NCI-H460 (cell line): ENCODE results near the gene NPPA. TPM values are rescaled to one million over a fixed set of nuclear protein-coding genes. Genes with fewer than 3 reads are reported as not detected.
"Not testable (repeated sequence)": the region's sequence is repeated elsewhere in the genome, so short reads cannot be mapped to it uniquely, and the experiment has no call there.

Source experiments
- DNase-seq: peaks from one replicate; pipeline ENCODE4 v3.0.0-alpha.2; 2016; ENCODE audit warnings: low read depth; ENCODE audit errors: extremely low read depth
- total RNA-seq: library from RNA; depleted of rRNA; stranded (reverse); fragments of >200 nt; shearing (Covaris generic); gene quantifications from 2 replicates; pipeline ENCODE4 v1.2.3, GENCODE V29; 2014

The NPPA gene
- total RNA-seq, 1 experiment from 2014 or later: not detected

DNA sequence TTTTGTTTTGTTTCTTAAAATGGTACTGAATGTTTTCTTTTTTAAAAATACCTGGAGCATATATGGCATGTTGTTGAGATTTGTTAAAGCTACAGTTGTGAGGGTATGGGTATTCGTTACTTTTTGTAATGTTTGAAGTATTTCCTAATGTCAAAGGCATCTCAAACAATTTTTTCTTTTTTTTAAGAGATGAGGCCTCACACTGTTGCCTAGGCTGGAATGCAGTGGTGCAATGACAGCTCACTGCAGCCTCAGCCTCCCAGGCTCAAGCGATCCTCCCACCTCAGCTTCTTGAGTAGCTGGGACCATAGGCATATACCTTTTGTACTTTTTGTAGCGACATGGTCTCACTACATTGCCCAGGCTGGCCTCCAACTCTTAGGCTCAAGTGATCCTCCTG lies 25.5 kb downstream of the NPPA start:
- DNase-seq: no peak

DNA sequence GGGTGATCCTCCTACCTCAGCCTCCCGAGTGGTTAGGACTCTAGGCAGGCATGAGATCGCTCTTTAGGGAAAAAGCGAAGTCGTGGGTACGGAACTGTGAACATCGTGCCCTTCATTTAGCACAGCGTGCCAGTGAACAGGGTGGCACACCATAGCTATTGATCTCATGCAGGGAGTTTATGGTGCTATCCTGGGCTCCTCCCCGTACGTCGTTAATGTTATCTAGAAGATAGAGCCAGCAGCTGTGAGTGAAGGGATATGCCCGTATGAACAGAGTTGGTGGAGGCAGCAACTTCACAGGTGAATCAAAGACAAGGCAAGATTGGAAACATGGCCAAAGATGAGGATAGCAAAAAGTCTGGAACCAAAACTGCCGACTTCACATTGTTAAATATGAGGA lies 30.4 kb downstream of the NPPA start:
- no peak for DNase-seq

DNA sequence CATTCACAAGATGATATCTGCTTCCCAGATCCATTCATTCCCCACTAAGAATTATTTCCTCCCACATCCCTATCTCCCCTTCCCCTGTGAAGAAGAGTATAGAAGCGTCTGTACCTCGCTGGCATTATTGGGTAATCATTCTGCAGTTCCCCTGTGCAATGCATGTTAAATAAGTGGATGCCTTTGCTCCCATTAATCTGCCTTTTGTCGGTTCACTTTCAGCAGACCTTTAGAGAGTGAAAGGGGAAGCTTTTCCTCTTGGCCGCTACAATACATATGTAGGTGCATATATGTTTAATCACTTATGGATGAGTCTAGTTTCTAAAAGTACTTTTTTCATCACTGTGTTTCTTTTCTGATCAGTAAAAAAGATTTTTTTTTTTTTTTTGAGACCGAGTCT lies 34.6 kb downstream of the NPPA start:
- no peak for DNase-seq

DNA sequence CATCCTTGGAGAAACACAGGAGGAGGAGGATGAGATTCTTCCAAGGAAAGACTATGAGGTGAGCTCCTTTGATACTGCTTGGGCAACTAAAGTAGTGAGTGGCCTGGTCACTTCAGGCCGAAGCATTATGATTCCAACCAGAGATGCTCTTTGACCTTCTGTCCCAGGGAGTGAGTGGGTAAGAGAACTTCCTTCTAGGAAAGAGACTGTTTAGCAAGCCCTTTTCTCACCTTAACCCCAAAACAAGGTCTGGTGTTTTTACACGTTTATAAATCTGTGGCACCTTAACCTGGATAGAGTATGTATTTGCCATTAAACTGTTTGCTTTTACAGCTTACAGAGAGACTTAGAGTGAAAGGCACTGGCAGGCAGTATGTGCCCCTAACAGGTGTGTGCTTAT lies 40.5 kb downstream of the NPPA start:
- DNase-seq: no peak

DNA sequence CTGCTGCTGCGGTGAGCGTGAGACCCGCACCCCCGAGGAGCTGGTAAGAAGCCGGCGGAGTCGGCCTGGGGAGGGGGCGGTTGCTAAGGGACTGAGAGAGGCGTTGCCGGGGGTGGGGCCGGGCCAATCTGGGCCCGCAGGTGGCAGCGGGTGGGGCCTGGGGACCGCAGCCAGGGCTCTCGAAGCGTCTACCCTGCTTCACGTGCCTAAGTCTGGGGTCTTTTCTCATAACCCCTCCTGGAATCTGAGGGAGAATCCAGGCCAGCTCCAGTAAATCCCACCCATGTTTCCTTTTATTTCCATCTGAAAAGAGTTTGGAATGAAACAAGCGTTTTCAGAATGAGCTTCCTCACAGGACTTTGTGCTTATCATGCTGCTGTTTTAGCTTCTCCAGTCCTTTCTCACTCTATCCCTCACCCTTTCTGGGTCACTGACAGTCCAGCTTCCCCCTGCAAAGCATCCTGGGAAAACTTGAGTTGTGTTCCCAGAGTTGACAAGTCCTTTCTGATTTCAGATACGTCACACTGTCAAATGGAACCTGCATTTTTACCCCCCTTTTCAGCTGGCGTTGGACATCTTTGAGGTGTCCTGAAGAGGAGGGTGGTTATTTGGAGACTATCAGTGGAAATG lies 41.2 kb downstream of the NPPA start:
- no peak for DNase-seq

DNA sequence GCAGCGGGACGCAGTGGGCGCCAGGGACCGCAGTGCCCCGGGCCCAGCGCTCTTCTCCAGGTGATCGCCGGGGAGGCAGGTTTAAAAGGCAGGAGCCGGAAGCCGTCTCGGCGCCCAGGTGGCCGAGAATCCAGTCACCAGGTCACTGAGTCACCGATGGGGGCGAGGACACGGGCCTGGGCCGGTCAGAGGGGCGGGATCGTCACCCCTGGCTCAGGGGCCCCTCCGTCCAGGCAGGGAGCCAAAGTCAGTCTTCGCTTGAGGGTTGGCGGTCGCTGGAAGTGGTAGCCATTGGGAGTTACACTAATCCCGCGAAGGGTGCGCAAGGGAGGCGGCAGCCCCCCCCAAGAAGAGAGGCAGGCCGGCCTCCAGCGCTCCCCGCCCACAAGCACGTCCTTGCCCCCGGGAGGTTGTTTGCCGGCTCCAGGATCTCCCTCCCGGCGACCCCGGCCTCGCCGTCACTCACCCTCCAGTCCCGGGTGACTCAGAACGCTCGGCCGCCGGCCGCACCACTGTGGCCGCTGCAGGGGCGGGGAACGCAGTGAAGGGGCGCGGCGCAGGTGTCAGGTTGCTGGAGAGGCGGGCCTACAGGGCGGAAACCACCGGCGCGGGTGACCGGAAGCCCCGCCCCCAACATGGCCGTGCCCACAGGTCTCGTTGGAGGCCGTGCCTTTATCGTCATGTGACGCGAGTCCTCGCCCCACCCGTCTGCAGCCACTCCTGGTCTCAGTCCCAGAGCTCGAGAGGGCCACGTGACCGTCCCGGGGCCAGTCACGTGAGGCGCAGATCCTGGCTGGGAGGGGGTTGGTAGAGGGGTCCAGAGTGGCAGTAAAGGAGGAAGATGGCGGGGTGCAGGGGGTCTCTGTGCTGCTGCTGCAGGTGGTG lies 41.9 kb downstream of the NPPA start, which contains the start of the genes CLCN6 and MTHFR:
Gene CLCN6 (plus strand): TSS at position 770 of the 885 bp plus-strand sequence. CDS start 72 bp downstream, at position 842.
Gene MTHFR (minus strand): TSS at position 543 of the 885 bp plus-strand sequence. CDS start 2,848 bp downstream, outside the sequence.
- peak; percentile 97 for DNase-seq

DNA sequence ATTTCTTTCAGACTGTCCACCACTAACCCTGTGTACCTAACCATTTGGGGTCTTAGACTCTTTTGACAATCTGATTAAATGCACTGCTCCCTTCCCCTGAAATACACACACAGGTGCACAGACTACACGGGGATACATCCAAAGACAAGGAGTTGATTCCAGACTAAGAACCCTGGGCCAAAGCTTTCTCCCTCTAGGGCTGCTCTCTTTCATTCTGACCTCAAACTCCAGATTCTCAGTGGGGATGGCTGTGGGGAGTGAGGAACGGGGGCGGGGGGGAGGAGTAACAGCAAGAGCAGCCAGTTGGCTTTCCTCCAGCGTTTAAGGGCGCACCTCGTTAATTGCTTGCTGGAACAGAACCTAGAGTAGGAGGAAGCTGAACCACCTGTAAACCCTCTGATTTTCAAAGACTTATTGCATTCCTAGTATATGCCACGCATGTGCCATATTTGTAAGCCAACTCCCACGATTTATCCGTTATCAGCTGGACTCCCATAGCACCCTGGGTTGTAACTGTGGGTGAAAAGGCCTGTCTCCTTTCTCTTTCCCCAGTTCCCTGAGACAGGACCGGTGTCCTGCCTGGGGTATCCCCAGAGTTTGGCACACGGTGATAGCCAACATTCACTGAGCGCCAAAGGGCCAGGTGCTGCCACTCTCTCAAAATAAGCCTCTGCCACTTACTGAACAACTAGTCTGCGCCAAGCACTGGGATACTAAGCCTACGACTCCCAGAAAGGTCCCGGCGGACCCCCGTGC lies 42.7 kb downstream of the NPPA start:
- no peak for DNase-seq

DNA sequence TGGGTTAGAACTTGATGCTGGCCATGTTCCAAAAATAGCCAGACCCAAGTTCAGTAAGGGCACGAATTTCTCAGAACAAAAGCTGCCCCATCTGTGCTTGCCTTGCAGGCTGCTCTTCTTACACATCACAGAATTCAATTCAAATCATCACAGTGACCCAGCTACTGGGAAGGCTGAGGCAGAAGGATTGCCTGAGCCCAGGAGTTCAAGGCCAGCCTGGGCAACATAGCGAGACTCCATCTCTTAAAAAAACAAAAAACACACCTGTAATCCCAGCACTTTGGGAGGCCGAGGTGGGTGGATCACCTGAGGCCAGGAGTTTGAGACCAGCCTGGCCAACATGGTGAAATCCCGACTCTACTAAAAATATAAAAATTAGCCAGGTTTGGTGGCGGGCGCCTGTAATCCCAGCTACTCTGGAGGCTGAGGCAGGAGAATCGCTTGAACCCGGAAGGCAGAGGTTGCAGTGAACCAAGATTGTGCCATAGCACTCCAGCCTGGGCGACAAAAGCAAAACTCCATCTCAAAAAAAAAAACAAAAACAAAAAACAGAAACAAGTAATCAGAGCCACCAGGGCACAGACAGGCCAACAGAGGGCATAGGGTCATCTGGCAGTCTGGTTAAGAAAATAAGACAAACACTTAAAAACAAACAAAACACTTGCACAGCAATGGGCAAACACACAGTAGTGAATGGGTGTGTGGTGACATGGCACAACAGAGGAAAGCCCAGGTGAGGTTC lies 43.5 kb downstream of the NPPA start:
- DNase-seq: not testable (repeated sequence)

DNA sequence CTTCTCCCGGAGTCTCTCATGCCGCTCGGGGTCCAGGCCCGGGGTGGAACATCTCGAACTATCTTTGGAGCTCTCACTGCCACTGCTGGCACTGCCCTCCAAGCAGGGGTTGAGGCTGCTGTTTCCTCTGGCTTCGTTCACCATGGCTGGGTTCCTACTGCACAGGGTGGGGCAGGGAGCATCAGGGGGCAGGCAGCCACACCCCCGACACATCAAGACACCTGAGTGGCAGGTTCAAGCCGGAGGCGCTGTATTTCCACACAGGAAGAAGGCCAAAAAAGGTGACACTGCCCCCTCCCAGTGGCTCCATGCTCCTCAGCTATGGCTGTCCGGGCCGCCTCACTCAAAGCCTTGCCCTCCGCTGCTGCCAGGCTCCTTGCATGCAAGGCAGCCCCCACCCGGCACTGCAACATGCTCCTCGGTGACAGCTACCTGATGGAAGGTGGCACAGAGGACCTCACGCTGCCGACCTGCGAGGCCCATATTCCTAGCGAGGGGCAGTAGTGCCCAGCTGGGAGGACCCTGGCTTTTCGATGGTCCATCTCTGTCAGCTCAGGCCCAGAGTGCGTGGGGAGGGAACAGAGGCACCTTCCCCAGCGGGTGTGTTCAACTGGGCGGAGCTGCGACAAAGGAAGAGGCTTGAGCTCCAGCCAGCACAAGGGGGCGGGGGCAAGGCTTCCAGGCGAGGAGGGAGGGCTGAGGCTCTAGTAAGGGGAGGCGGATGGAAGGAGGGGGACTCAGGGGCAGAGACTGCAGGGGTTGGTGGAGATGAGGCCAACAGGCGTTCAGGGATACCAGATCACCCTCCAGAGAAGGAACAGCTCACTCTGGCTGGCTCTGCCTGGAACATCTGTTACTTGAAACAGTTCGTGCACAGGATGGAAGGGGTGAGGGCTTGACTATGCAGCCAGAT lies 44.4 kb downstream of the NPPA start:
- DNase-seq: peak; percentile 40

DNA sequence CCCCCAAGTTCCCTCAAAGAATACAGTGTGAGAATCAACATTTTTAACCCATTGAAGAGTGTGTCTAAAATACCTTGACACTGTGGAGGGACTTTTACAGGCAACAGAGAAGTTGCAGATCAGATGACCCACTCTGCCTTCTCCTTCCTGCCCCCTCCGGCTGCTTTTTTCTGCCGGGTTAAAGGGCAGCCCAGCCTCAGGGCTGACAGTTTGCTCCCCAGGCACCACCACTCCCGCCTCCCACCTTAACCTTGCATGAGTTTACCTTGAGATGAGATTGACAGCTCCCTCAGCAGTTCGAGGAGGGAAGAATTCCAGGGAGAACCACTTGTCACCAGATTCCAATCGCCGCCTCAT lies 45.0 kb downstream of the NPPA start:
- no peak for DNase-seq

DNA sequence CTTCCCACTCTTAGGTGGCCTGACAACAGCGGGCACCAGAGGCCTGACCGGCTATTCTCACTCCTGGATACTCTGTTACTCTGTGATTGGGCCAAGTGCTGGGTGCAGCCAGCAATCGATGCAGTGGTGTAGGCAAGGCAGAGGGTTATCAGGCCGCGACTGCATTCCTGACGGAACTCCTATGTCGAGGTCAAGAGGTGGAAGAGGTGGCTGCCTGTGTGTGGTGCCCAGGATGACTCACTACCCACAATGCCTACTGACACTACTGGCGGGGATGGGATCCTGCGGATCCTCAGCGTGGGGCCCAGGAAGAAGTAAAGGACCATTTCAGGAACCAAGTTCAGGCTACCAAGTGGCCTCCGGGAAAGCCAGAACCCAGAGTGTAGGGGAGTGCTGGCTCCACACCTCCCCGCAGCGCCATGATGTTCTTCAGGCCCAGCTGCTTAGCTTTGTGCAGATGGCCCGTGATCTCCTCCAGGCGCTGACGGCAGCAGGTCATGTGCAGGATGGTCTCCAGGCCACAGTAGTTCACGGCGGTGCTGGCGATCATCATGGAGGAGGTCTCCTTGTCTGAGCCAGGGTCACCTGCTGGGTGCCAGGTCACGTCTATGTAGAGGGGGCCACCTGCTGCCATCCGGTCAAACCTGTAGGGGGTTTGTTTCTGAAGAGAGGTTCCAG lies 46.7 kb downstream of the NPPA start:
- no peak for DNase-seq

DNA sequence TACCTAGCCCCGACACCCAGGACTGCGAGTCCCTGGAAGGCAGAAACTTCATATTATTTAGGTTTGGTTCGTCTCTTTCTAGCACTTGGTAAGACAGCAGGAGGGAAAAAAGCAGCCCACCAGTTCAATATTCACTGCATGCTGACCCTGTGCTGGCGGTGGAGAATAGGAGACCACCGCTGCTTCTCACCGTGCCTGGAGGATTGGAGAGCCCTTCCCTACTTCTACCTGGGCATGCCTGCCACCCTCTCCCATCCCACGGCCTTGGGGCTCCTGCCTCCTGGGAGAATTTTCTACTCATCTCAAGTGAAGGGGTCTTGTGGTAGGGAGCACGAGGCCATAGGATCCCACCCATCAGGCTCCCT lies 47.2 kb downstream of the NPPA start:
- no peak for DNase-seq

DNA sequence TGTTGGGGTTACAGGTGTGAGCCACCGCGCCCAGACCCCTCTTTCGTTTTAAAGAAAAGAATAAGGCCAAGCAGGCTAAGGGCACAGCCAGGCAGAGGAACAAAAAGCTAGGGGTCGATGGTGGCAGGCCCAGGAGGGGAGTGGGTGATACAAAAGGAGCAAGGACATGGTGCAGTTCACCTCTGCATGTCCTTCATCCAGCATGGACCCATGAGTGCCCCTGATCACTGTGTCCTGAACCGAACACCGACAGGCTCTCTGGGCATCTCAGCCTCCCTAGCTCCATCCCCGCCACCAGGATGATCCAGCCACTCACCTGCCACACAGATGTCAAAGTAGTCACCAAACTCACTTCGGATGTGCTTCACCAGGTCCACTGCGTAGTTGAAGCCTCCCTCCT lies 47.7 kb downstream of the NPPA start:
- DNase-seq: no peak

DNA sequence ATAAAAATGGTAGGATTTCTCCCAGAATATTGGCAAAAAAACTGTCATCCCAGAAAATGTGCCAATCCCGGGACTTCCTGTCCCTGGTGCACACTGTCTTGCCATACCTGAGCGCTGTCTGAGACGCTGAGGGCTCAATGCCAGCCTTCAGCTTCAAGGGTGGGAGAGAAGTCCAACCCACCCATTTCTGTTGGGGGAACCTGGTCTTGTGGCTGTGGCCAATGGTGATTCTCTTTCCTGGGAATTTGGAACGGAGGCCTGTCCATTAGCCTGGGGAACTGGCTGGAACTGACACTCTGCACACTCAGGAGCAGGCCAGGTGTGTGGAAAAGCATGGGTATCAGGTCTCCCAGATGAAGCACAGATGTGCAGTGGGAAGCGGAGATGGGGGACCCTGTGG lies 48.5 kb downstream of the NPPA start:
- no peak for DNase-seq

DNA sequence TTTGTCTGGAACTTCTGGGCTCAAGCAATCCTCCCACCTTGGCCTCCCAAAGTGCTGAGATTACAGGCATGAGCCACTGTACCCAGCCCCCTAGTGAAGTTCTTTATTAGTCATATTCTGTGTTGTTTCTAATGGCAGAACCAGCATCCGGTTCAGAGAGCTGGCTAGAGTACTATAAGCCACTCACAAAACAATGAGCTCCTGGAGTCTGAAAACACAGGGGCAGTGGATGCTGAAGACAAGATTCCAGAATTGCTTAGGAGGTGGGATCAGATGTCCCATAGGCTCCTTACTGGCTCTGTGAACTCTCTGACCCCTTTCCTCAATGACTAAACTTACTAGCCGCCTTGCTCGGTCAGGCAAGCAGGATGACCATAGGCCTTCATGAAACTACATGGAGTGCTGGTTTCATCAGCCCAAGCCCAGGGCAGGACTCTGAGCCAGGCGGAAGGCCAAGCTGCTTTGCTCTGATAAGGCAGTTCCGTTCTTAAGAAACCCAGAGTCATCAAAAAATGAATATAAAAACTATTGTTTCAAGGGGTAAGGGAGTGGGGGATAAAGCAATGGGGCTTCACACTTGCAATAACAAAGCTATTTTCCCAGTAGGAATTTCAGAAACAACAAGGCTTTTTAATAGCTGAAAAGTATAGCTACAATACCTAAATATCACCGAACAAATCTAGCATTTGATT lies 49.9 kb downstream of the NPPA start:
- DNase-seq: no peak

DNA sequence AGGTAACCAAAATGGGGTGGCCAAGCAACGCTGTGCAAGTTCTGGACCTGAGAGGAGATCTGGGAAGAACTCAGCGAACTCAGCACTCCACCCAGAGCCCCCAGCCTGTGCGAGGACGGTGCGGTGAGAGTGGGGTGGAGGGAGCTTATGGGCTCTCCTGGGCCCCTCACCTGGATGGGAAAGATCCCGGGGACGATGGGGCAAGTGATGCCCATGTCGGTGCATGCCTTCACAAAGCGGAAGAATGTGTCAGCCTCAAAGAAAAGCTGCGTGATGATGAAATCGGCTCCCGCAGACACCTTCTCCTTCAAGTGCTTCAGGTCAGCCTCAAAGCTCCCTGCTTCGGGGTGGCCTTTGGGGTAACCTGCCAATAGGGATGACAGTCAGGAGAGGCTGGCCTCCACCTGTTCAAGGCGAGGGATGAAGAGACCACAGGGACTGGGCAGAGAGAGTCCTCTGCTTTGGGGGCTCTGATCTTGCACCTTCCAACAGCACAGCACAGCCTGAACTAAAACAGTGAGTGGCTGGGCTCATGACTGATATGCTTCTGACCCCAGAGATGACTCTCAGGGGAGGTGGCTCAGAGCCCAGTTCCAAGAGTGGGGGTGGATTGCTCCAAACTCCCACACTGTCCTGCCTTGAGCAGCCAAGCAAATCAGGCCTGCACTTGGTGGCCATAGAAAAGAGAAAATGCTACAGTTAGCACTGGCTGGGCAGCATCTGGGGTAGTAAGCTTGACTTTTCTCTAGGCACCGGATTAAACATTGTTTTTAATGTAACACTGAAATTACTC lies 51.4 kb downstream of the NPPA start:
- DNase-seq: no peak
